NCI-H1105 (cell line): Measurements from ENCODE around the gene ARV1.
"Not testable (repeated sequence)": the region's sequence is repeated elsewhere in the genome, so short reads cannot be mapped to it uniquely, and the experiment has no call there.

Experiments
- DNase-seq: peaks from one replicate; lab custom pipeline; 2025; lab: John Stamatoyannopoulos, UW

ARV1 gene

GRCh38 chr1:231020139-231020601 is 41.3 kb downstream of the ARV1 start:
- no peak for DNase-seq

DNA sequence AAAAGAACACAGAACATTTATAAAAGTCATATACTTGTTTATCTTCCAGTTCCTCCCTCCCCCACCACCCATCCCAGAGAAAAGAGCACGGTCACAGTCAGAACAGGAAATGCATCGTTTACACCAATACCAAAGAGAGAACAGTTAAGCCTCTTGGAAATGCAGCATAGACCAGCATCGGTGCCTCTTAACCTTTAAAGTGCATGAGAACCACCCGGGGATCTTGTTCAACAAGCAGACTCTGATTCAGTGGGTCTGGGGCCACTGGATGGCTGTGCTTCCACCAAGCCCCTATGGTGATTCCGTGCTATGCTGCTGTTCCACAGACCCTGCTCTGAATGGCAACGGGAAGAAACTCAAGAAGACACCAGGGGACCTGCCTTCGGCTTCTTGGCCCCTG is 41.9 kb downstream of the ARV1 start:
- no peak for DNase-seq

- no peak for DNase-seq
Observed at GRCh38 chr1:231021540-231022031, 42.7 kb downstream of the ARV1 start.

DNA sequence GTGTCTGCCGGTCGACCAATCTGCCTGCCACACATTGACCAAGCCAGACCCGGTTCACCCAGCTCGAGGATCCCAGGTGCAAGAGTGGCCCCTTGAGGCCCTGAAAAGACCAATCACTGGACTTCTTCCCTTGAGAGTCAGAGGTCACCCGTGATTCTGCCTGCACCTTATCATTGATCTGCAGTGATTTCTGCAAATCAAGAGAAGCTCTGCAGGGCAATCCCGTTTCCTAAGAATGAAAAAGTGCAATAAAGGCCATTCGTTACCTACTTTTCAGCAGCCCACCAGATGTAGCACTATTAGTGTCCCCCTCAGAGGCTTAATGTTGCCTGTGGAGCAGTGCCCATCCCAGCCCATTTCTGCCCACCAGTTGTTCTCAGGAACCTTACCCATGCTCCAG is 43.6 kb downstream of the ARV1 start:
- DNase-seq: not testable (repeated sequence)

GRCh38 chr1:231023150-231023549 is 44.3 kb downstream of the ARV1 start:
- DNase-seq: no peak

- no peak for DNase-seq
Observed at GRCh38 chr1:231026576-231026975, 47.7 kb downstream of the ARV1 start.

GRCh38 chr1:231027136-231027925 is 48.4 kb downstream of the ARV1 start:
- no peak for DNase-seq

GRCh38 chr1:231027971-231028370 is 49.1 kb downstream of the ARV1 start:
- DNase-seq: no peak

GRCh38 chr1:231028682-231029081 is 49.8 kb downstream of the ARV1 start:
- no peak for DNase-seq

- not testable (repeated sequence) for DNase-seq
Observed at GRCh38 chr1:231029247-231029646, 50.4 kb downstream of the ARV1 start.

GRCh38 chr1:231029841-231030240 is 50.9 kb downstream of the ARV1 start:
- DNase-seq: no peak

GRCh38 chr1:231032963-231033362 is 54.1 kb downstream of the ARV1 start:
- no peak for DNase-seq

DNA sequence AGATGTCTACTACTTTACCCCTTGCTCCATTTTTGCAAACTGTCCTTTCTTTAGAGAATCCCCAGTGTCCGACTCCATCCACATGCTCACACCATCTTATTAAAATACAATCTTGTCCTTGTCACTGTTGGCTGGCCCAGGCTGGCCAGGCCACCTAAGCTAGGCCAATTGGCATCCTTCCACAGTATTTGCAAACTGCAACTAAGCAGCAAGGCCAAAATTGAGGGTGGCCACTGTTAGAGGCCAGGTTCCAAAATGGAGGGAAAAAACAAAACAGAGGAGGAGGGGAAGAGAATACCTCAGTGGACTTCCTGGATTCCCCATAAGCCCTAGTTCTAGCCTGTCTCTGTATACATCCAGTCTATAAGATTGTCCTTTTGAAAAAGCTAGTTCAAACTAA is 56.9 kb downstream of the ARV1 start:
- no peak for DNase-seq

DNA sequence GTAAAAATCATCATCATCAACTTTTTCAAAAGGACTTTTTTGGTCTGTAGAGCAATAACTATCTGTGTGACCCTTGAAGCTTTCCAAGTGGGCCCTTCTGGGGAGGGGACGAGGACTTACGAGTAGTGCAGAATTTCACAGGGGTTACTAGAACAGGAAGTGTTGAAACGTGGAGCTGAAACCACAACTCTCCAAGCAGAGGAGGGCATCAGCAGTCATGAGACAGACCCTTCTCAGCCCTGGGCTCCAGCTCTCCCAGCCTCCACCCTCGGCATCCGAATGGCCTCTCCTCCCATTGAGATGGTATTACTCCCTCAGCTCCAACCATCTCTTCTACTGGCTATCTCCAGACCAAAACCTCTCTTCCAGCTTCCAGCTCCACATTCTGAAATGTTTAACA is 57.5 kb downstream of the ARV1 start:
- DNase-seq: no peak

- DNase-seq: no peak
Observed at GRCh38 chr1:231037585-231038517, 59.0 kb downstream of the ARV1 start.

DNA sequence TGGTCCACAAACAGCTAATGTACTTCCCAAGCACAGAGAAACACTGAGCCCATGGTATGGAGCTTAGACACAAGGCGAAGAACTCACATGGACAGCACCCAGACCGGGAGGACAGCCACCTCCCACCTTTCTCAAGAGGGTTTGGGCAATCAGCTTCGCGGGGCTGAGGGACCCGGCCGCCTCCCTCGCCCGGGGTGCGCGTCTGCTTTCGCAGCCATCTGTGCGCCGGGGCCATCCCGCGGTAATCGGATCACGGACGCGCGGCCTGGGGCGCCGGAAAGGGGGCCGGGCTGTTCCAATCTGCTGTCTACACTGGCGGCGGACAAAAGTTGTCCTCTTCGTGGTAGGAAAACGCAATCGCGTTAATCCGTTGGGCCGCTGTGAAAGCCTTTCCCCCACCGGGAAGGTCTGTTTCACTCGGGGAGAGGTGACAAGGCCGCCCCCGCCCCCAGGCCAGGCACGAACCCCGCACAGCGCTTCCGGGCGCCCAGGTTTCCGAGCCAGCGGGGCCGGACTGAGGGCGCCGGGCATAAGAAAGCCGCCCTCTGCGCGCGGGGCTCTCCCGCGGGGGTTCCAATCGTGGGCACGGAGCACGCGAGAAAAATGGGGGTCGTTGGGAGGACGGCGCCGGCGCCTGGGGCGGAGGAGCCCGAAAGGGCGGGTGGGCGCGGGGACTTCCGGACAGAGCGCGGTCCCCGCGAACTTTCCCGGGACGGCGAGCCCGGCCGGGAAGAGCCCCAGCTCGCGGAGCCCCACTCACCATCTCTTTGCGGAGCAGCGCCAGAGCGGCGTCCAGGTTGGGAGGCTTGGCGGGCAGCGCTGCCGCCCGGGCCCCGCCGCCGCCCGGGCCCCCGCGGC is 60.5 kb downstream of the ARV1 start:
- DNase-seq: no peak

- DNase-seq: no peak
Observed at GRCh38 chr1:231040019-231040799, 61.3 kb downstream of the ARV1 start, which contains the start of gene FAM89A. TSS of gene FAM89A (minus strand) at chr1:231040254. CDS start at chr1:231040211, 43 bp downstream.

DNA sequence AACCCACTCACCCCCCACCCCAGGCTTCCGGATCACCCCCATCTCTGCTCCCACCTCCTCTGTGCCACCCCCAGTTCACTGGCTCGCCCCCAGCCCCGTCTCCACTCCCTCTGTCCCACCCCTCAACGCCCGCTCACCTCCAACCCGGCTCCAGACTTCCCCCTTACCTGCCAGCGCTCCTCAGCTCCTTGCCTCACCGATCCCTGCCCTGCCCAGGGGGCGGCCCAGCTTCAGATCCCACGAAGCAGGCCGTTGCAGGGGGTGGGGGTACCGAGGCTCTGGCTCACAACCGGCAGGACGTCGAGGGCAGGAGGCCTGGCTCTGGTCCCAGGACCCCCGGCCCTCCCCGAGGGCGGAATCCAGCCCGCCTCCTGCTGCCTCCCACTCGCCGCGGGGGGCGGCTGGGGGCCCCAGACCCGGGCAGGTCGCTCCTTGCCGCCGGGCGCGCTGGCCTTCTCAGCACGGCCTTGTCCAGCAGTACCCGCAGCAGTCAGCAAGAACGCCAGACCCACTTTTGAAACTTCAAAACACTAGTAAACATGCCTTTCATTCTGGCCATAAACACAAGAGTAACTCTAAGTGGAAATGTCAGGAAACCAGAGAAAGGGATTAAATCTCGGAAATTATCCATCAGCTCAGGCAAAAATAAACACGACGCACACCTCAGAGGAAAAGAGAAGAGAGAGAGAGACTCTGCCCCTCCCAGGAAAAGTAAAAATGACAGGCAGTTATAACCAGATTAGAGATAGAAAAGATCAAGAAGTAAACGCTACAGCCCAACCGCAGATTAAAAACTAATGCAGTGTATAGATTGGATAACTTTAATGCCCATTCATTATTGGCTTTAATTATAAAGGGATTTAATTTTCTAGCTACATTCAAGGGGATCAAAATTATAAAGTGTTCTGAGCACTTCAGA is 62.2 kb downstream of the ARV1 start:
- no peak for DNase-seq

DNA sequence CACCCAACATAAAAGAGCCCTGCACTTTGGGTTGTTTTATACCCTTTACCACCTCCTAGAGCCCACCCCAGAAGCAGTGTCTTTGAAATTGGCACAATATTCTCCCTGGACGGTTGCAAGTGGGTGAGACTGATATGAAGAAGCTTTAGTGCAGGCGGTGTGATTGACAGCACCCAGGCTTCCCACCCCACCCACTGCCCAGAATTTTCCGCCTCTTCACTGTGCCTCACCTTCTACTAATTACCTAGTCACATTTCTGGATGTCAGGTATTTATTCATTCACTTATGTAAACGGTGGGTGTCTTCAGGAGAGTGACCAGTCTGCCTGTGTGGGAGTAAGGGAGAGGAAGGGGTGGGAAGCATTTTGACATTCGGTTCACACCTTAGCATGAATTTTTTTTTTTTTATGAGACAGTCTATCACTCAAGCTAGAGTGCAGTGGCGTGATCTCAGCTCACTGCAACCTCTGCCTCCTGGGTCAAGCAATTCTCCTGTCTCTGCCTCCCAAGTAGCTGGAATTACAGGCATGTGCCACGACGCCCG is 62.9 kb downstream of the ARV1 start:
- no peak for DNase-seq
